ENCODE measurements around the gene MRPL38.

- peak; percentile 14; the same call in 1 of the 2 replicates for TF ChIP-seq CTCF (conservative IDR thresholded peaks at IDR 0.05; ENCODE audit: low read length)
- no peak for TF ChIP-seq EZH2phosphoT487 (IDR thresholded peaks at IDR 0.05; ENCODE audit: borderline replicate concordance, low read depth, low read length)
Measured at GRCh38 chr17:75878174-75878998, 26.3 kb downstream of the MRPL38 start, which contains the start of gene TRIM47.
